K562 (cell line): ENCODE data around the gene ETHE1. TPM values are rescaled to one million over a fixed set of nuclear protein-coding genes. Genes with fewer than 3 reads are reported as not detected.

Experiments used
- EGR1 ChIP-seq: fragments of 450-650 bp; conservative IDR thresholded peaks from 2 replicates; pipeline ENCODE4 v1.6.1; 2017; ENCODE audit warnings: mild to moderate bottlenecking
- FOXP1 ChIP-seq: sonication (generic); formaldehyde crosslinking; IDR thresholded peaks from 2 replicates; pipeline ENCODE4 v1.8.0; 2022; ENCODE audit warnings: mild to moderate bottlenecking, missing genetic modification reagents
- GATAD2B ChIP-seq: fragments of 450-650 bp; IDR thresholded peaks from 2 replicates; pipeline ENCODE4 v1.6.1; 2017; ENCODE audit warnings: mild to moderate bottlenecking, borderline replicate concordance
- HCFC1 ChIP-seq: IDR thresholded peaks from 2 replicates; pipeline ENCODE4 v1.6.1; 2012; ENCODE audit warnings: low read depth, low read length, improper control_type of control experiment
- MECOM ChIP-seq: fragments of 250-450 bp; sonication (Bioruptor Pico); IDR thresholded peaks from 2 replicates; pipeline ENCODE4 v1.8.0; 2022; ENCODE audit warnings: inconsistent platforms
- NFE2 ChIP-seq: IDR thresholded peaks from 2 replicates; pipeline ENCODE4 v1.6.1; 2014; ENCODE audit warnings: antibody characterized with exemption, low read depth
- NR0B1 ChIP-seq: fragments of 450-650 bp; IDR thresholded peaks from one replicate; pipeline ENCODE4 v1.6.1; 2018; ENCODE audit warnings: mild to moderate bottlenecking, moderate library complexity; ENCODE audit not compliant: partially characterized antibody
- PHF20 ChIP-seq: fragments of 450-650 bp; IDR thresholded peaks from 2 replicates; pipeline ENCODE4 v1.6.1; 2018; ENCODE audit not compliant: partially characterized antibody
- PHF8 ChIP-seq: fragments of 200-600 bp; sonication (generic); IDR thresholded peaks from 2 replicates; pipeline ENCODE4 v1.6.1; 2012; ENCODE audit warnings: mixed run types, mild to moderate bottlenecking, inconsistent platforms, low read length, moderate library complexity, borderline replicate concordance
- RBM39 ChIP-seq: fragments of 200-400 bp; formaldehyde crosslinking; optimal IDR thresholded peaks from 2 replicates; pipeline ENCODE3; 2018; ENCODE audit warnings: low read depth, low read length
- SMARCC2 ChIP-seq: fragments of 450-650 bp; IDR thresholded peaks from 2 replicates; pipeline ENCODE4 v1.6.1; 2017; ENCODE audit warnings: antibody characterized with exemption, moderate library complexity, mild to moderate bottlenecking, low read depth
- STAT5A ChIP-seq: IDR thresholded peaks from 2 replicates; pipeline ENCODE4 v1.6.1; 2012; ENCODE audit warnings: low read length, inconsistent platforms, borderline replicate concordance
- TAL1 ChIP-seq: fragments of 450-650 bp; IDR thresholded peaks from 2 replicates; pipeline ENCODE4 v1.6.1; 2016; ENCODE audit warnings: mild to moderate bottlenecking
- TEAD2 ChIP-seq: fragments of 450-650 bp; IDR thresholded peaks from 2 replicates; pipeline ENCODE4 v1.6.1; 2016; ENCODE audit warnings: missing genetic modification characterization, control low read depth, missing compliant biosample characterization
- ZEB2 ChIP-seq: fragments of 450-650 bp; IDR thresholded peaks from 2 replicates; pipeline ENCODE4 v1.6.1; 2016
- ZNF12 ChIP-seq: sonication (generic); formaldehyde crosslinking; IDR thresholded peaks from 2 replicates; pipeline ENCODE4 v1.4.0; 2020; ENCODE audit warnings: mild to moderate bottlenecking, missing genetic modification reagents
- ZNF232 ChIP-seq: sonication (generic); formaldehyde crosslinking; IDR thresholded peaks from 2 replicates; pipeline ENCODE4 v1.8.0; 2022; ENCODE audit warnings: mild to moderate bottlenecking, missing genetic modification reagents
- ZNF316 ChIP-seq: fragments of 450-650 bp; IDR thresholded peaks from 2 replicates; pipeline ENCODE4 v1.6.1; 2016
- ZNF551 ChIP-seq: fragments of 250-450 bp; sonication (Bioruptor Pico); IDR thresholded peaks from 2 replicates; pipeline ENCODE4 v1.5.0; 2021; ENCODE audit warnings: mild to moderate bottlenecking, moderate library complexity
- ZNF764 ChIP-seq: fragments of 250-450 bp; sonication (Bioruptor Pico); IDR thresholded peaks from 2 replicates; pipeline ENCODE4 v1.4.0; 2020; ENCODE audit warnings: low read depth, mild to moderate bottlenecking, moderate library complexity
- polyA plus RNA-seq, 8 experiments: library from polyadenylated mRNA; depleted of rRNA in 4 of 8; stranded (reverse) in 5 of 8; unstranded in 3 of 8; fragments of >200 nt; fragmentation: Nextera tagmentation in 2 of 8; fragmentation: Illumina TruSeq in 1 of 8; extraction: Ambion mirVana in 2 of 8; extraction: Trizol in 1 of 8; gene quantifications; 2 replicates each; pipeline versions ENCODE4 v1.2.1 to v1.2.3, GENCODE V29; 2011 to 2014; ENCODE audit warnings: inconsistent platforms in 1 of 8, missing spikeins in 1 of 8
- total RNA-seq, 7 experiments: library from RNA; depleted of rRNA in 6 of 7; stranded (reverse); fragments of >200 nt in 6 of 7; fragmentation: Illumina TruSeq in 2 of 7; extraction: Trizol in 2 of 7; gene quantifications; 2 replicates each; pipeline versions ENCODE4 v1.2.1 to v1.2.3, GENCODE V29; 2011 to 2021; ENCODE audit warnings: low replicate concordance in 1 of 7
- TF ChIP-seq, protein P1 (sequence below), 2 experiments: IDR thresholded peaks; 2 replicates each; pipeline ENCODE4 v1.6.1; 2012; ENCODE audit warnings: improper control_type of control experiment in 2 of 2, low read depth in 2 of 2, low read length in 2 of 2, borderline replicate concordance in 1 of 2
- TF ChIP-seq, protein P2 (sequence below): fragments of 450-650 bp; formaldehyde crosslinking; IDR thresholded peaks from 2 replicates; pipeline ENCODE4 v1.4.0; 2022; ENCODE audit warnings: missing genetic modification characterization
- TF ChIP-seq, protein P3 (sequence below): sonication (generic); formaldehyde crosslinking; IDR thresholded peaks from 2 replicates; pipeline ENCODE4 v1.8.1; 2023; ENCODE audit warnings: mild to moderate bottlenecking, missing genetic modification reagents, moderate library complexity

Gene ETHE1
- total and polyA plus RNA-seq, 9 of the 15 experiments (the other 6 are each of a cell fraction or from before 2014, with no cell fraction given), result 2.9 to 21.0 (median 10.2) TPM

DNA sequence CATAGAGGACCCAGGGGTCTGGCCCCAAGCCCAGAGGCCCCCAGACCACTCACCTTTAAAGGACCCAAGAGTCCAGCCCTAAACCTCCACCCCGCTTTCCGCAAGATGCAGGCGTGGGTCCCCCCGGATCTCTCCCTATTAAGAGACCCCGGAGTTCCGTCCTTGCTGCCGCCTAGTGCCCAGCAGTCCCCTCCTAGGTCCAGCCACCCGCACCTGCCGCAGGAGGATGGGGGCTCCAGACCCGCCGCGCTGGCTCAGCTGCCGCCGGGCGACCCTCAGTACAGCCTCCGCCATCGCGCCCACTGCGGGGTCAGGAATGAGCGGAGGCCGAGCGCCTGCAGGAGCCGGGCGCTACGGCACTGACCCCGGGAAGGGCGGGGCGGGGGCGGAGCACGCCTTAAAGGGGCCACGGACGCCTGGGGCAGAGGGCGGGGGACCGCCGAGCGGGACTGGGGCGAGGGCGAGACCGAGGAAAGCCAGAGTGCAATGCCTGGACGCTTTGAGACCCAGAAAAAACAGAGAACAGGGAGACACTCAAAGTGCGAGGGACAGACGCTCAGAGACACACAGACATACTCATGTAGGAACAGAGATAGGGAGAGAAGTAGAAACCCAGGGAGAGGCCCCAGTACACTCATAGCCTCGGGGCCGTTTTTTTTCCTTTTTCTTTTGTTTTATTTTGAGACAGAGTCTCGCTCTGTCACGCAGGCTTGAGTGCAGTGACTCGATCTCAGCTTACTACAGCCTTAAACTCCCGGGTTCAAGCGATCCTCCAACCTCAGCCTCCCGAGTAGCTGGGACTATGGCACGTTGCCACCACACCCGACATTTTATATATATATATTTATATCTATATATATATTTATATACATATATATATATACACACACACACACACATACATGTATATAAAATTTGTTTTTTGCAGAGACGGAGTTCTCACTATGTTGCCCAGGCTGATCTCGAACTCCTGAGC is at the start of gene ETHE1 (continued):
- TF ChIP-seq, protein P1, sequence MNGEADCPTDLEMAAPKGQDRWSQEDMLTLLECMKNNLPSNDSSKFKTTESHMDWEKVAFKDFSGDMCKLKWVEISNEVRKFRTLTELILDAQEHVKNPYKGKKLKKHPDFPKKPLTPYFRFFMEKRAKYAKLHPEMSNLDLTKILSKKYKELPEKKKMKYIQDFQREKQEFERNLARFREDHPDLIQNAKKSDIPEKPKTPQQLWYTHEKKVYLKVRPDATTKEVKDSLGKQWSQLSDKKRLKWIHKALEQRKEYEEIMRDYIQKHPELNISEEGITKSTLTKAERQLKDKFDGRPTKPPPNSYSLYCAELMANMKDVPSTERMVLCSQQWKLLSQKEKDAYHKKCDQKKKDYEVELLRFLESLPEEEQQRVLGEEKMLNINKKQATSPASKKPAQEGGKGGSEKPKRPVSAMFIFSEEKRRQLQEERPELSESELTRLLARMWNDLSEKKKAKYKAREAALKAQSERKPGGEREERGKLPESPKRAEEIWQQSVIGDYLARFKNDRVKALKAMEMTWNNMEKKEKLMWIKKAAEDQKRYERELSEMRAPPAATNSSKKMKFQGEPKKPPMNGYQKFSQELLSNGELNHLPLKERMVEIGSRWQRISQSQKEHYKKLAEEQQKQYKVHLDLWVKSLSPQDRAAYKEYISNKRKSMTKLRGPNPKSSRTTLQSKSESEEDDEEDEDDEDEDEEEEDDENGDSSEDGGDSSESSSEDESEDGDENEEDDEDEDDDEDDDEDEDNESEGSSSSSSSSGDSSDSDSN (IDR thresholded peaks at IDR 0.05; ENCODE audit: borderline replicate concordance in 1 of 2, low read depth in 2 of 2, low read length in 2 of 2), result 0 out of 4 replicates have a peak, but pooled peaks of 1 of the 2 experiments have one; percentile 2
- no peak for TF ChIP-seq SMARCC2
- TF ChIP-seq, protein P2, sequence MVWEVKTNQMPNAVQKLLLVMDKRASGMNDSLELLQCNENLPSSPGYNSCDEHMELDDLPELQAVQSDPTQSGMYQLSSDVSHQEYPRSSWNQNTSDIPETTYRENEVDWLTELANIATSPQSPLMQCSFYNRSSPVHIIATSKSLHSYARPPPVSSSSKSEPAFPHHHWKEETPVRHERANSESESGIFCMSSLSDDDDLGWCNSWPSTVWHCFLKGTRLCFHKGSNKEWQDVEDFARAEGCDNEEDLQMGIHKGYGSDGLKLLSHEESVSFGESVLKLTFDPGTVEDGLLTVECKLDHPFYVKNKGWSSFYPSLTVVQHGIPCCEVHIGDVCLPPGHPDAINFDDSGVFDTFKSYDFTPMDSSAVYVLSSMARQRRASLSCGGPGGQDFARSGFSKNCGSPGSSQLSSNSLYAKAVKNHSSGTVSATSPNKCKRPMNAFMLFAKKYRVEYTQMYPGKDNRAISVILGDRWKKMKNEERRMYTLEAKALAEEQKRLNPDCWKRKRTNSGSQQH (CRISPR knock-in tag), result no peak
- TF ChIP-seq EGR1, result peak; percentile 77
- TF ChIP-seq PHF8, result peak; percentile 84; the same call in 1 of the 2 replicates
- no peak for TF ChIP-seq RBM39
- peak; percentile 64; the same call in 1 of the 2 replicates for TF ChIP-seq FOXP1 (CRISPR knock-in tag)
- no peak for TF ChIP-seq ZNF764 (CRISPR knock-in tag)
- no peak for TF ChIP-seq GATAD2B
- TF ChIP-seq ZNF551 (CRISPR knock-in tag), result no peak
- TF ChIP-seq TAL1, result no peak
- no peak for TF ChIP-seq MECOM (CRISPR knock-in tag)
- TF ChIP-seq ZNF12, result 0 out of 2 replicates have a peak, but pooled peaks have one; percentile 26
- TF ChIP-seq HCFC1, result no peak
- no peak for TF ChIP-seq ZEB2
- TF ChIP-seq, protein P3, sequence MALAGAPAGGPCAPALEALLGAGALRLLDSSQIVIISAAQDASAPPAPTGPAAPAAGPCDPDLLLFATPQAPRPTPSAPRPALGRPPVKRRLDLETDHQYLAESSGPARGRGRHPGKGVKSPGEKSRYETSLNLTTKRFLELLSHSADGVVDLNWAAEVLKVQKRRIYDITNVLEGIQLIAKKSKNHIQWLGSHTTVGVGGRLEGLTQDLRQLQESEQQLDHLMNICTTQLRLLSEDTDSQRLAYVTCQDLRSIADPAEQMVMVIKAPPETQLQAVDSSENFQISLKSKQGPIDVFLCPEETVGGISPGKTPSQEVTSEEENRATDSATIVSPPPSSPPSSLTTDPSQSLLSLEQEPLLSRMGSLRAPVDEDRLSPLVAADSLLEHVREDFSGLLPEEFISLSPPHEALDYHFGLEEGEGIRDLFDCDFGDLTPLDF (CRISPR knock-in tag), result peak; percentile 28; the same call in 1 of the 2 replicates
- no peak for TF ChIP-seq NR0B1
- TF ChIP-seq TEAD2, result no peak
- TF ChIP-seq ZNF316, result no peak
- no peak for TF ChIP-seq STAT5A
- TF ChIP-seq PHF20, result peak; percentile 41
- no peak for TF ChIP-seq NFE2
- TF ChIP-seq ZNF232 (CRISPR knock-in tag), result no peak
